ENCODE measurements around the gene HSD17B2.

The HSD17B2 gene

DNA sequence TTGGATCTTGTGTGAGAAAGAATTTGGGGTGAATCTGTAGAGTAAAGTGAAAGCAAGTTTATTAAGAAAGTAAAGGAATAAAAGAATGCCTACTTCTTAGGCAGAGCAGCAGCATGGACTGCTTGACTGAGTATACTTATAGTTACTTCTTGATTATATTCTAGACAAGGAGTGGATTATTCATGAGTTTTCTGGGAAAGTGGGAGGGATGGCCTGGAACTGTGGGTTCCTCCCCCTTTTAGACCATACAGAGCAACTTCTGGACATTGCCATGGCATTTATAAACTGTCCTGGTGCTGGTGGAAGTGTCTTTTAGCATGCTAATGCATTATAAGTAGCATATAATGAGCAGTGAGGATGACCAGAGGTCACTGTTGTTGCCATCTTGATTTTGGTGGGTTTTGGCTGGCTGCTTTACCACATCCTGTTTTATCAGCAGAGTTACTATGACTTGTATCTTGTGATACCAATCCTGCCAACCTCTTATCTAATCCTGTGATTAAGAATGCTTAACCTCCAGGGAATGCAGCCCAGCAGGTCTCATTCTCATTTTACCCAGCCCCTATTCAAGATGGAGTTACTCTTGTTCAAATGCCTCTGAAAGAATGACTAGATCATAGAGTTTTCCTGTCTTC lies 58.7 kb downstream of the HSD17B2 start:
- peaks cover 2% of the 10 kb centered on the region for H3K27me3 ChIP-seq (ENCODE audit: insufficient read depth, poor library complexity, severe bottlenecking)
- TF ChIP-seq SPI1 (IDR thresholded peaks at IDR 0.05; ENCODE audit: borderline replicate concordance, low read depth) (no peak), POLR2AphosphoS5 (IDR thresholded peaks at IDR 0.05; ENCODE audit: low read depth) (no peak), GABPA (IDR thresholded peaks at IDR 0.05; ENCODE audit: low read depth) (no peak)
- TF ChIP-seq, protein P1, sequence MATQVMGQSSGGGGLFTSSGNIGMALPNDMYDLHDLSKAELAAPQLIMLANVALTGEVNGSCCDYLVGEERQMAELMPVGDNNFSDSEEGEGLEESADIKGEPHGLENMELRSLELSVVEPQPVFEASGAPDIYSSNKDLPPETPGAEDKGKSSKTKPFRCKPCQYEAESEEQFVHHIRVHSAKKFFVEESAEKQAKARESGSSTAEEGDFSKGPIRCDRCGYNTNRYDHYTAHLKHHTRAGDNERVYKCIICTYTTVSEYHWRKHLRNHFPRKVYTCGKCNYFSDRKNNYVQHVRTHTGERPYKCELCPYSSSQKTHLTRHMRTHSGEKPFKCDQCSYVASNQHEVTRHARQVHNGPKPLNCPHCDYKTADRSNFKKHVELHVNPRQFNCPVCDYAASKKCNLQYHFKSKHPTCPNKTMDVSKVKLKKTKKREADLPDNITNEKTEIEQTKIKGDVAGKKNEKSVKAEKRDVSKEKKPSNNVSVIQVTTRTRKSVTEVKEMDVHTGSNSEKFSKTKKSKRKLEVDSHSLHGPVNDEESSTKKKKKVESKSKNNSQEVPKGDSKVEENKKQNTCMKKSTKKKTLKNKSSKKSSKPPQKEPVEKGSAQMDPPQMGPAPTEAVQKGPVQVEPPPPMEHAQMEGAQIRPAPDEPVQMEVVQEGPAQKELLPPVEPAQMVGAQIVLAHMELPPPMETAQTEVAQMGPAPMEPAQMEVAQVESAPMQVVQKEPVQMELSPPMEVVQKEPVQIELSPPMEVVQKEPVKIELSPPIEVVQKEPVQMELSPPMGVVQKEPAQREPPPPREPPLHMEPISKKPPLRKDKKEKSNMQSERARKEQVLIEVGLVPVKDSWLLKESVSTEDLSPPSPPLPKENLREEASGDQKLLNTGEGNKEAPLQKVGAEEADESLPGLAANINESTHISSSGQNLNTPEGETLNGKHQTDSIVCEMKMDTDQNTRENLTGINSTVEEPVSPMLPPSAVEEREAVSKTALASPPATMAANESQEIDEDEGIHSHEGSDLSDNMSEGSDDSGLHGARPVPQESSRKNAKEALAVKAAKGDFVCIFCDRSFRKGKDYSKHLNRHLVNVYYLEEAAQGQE (IDR thresholded peaks at IDR 0.05; ENCODE audit: insufficient replicate concordance, low read depth), result no peak
- TF ChIP-seq, protein P2, sequence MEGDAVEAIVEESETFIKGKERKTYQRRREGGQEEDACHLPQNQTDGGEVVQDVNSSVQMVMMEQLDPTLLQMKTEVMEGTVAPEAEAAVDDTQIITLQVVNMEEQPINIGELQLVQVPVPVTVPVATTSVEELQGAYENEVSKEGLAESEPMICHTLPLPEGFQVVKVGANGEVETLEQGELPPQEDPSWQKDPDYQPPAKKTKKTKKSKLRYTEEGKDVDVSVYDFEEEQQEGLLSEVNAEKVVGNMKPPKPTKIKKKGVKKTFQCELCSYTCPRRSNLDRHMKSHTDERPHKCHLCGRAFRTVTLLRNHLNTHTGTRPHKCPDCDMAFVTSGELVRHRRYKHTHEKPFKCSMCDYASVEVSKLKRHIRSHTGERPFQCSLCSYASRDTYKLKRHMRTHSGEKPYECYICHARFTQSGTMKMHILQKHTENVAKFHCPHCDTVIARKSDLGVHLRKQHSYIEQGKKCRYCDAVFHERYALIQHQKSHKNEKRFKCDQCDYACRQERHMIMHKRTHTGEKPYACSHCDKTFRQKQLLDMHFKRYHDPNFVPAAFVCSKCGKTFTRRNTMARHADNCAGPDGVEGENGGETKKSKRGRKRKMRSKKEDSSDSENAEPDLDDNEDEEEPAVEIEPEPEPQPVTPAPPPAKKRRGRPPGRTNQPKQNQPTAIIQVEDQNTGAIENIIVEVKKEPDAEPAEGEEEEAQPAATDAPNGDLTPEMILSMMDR (IDR thresholded peaks at IDR 0.05; ENCODE audit: insufficient read depth, low read length), result no peak
- no peak overlapping the region for H3K4me3 ChIP-seq (replicated peaks; ENCODE audit: insufficient read depth, low read length)
- no peak overlapping the region for H3K27ac ChIP-seq (replicated peaks)
- no peak for DNase-seq (ENCODE audit: low read depth in 1 of 2, low spot score in 1 of 2)

DNA sequence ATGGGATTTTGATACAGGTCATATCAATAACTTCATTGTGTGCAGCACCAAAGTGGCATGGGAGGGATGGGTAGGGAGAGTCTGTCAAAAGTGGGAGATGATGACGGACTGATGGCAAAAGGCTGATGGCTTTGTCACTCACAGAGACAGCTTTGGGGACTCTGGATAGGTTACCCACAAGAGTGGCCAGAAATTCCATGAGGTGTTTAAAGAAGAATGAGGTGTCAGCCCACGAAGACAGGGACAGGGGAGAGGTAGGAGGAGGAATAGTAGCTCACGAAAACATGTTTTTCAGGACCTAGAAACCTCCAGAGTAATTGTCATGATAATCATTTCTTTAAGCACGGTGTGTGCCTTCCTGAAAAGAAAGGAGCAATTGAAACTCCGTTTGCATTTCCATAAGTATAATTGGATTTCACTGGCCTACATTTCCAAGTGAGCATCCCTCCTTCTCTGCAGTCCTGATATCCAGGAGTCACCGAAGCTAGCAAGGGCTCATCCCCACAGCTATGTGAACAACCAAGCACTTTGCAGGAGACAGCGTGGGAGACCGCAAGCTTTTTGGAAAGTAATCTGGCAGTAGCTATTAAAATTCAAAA lies 60.0 kb downstream of the HSD17B2 start:
- no peak for DNase-seq (ENCODE audit: low read depth in 1 of 2, low spot score in 1 of 2)
- no peak overlapping the region for H3K27ac ChIP-seq (replicated peaks)
- H3K4me3 ChIP-seq (replicated peaks; ENCODE audit: insufficient read depth, low read length), result no peak overlapping the region
- TF ChIP-seq, protein P1 (IDR thresholded peaks at IDR 0.05; ENCODE audit: insufficient replicate concordance, low read depth), result no peak
- TF ChIP-seq, protein P2 (IDR thresholded peaks at IDR 0.05; ENCODE audit: insufficient read depth, low read length), result no peak
- TF ChIP-seq GABPA (IDR thresholded peaks at IDR 0.05; ENCODE audit: low read depth) (no peak), POLR2AphosphoS5 (IDR thresholded peaks at IDR 0.05; ENCODE audit: low read depth) (no peak), SPI1 (IDR thresholded peaks at IDR 0.05; ENCODE audit: borderline replicate concordance, low read depth) (no peak)
- peaks cover 2% of the 10 kb centered on the region for H3K27me3 ChIP-seq (ENCODE audit: insufficient read depth, poor library complexity, severe bottlenecking)

DNA sequence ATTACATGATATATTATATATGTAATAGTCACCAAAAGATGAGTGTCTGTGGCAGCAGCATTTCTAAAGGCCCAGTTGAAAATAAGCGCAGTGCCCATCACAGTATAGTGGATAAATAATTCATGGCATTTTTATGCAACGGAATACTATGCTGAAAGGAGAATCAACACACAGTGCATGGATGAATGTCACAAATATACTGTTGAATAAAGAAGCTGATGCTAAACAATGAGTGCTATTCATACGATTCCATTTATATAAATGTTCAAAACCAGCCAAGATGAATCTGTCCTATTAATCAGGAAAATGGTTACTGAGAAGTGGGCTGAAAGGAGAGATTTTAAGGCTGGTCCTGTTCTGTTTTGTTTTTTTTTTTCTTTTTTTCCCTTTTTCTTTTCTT lies 61.6 kb downstream of the HSD17B2 start:
- Histone ChIP-seq H3K27me3 (ENCODE audit: insufficient read depth, poor library complexity, severe bottlenecking) (peaks cover 2% of the 10 kb centered on the region), H3K4me3 (replicated peaks; ENCODE audit: insufficient read depth, low read length) (no peak overlapping the region), H3K27ac (replicated peaks) (no peak overlapping the region)
- DNase-seq (ENCODE audit: low read depth in 1 of 2, low spot score in 1 of 2), result no peak
- TF ChIP-seq, protein P1 (IDR thresholded peaks at IDR 0.05; ENCODE audit: insufficient replicate concordance, low read depth), result no peak
- TF ChIP-seq POLR2AphosphoS5 (IDR thresholded peaks at IDR 0.05; ENCODE audit: low read depth), result no peak
- TF ChIP-seq SPI1 (IDR thresholded peaks at IDR 0.05; ENCODE audit: borderline replicate concordance, low read depth), result no peak
- no peak for TF ChIP-seq GABPA (IDR thresholded peaks at IDR 0.05; ENCODE audit: low read depth)
- TF ChIP-seq, protein P2 (IDR thresholded peaks at IDR 0.05; ENCODE audit: insufficient read depth, low read length), result no peak
